Stimulated activated memory B cell treated with anti-CD40 and anti-IgM and Interleukin-4, amounts not matched to agents 10 μg/mL and 1 μg/mL and 100 μg/mL, for 72 hours (primary cell): Measurements from ENCODE around the gene IFI27L2.
A peak's percentile ranks its signal among the peaks of the same experiment; 100 is the strongest.

Experiments used
- ATAC-seq: fragments of 150-1000 bp; cut with Tn5 transposase; 2 replicates; pipeline ENCODE4 v1.10.0; 2021
- H3K27ac Mint-ChIP-seq: one replicate; pipeline ENCODE4 v1.8.0; 2022; ENCODE audit warnings: mild to moderate bottlenecking, mixed read lengths
- H3K27me3 Mint-ChIP-seq: one replicate; pipeline ENCODE4 v1.8.0; 2022; ENCODE audit warnings: mixed read lengths
- H3K36me3 Mint-ChIP-seq: one replicate; pipeline ENCODE4 v1.8.0; 2022; ENCODE audit warnings: mixed read lengths
- H3K4me1 Mint-ChIP-seq: one replicate; pipeline ENCODE4 v1.8.0; 2022; ENCODE audit warnings: mixed read lengths
- H3K4me3 Mint-ChIP-seq: one replicate; pipeline ENCODE4 v1.8.0; 2022; ENCODE audit warnings: mild to moderate bottlenecking, moderate library complexity, mixed read lengths
- H3K9me3 Mint-ChIP-seq: one replicate; pipeline ENCODE4 v1.8.0; 2022; ENCODE audit warnings: mixed read lengths

Gene IFI27L2

DNA sequence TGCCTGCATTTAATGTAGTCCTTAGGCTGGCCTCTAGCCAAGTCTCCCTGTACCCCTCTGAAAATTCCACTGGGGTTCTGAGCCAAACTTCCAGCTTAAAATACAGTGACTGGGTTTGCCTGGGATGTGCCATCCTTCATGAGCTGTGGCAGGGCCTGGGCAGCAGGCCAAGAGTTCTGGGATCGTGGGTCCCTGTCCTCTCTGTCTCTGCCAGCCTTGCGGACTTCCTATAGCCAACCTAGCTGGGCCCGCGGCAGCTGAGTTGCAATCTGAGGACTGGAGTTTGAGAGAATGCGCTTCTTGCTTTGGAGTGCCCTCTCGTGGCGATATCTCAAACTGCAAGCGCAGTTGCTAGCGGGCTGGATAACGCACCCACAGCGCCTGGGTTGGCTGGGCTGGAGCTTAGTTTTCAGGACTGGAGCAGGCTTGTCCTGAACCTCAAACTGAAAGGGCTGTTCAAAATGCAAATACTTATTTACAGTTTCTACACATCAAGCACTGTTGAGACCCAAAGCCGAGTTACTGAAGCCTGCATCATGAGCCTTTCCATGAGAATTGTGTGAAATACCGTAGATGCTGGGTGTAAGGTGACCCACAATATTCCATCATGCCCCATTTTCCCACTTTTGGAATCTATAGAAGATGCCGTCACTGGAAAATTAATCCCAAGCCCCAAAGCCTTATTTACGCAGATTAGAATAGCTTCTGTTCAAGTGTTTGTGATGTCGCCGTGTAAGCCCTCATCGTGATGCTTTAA, 7.3 kb upstream of the IFI27L2 start:
- H3K36me3 Mint-ChIP-seq = no peaks in the 10 kb centered on the region
- ATAC-seq = peak; percentile 89
- H3K4me1 Mint-ChIP-seq = no peaks in the 10 kb centered on the region
- no peak overlapping the region for H3K27ac Mint-ChIP-seq
- H3K27me3 Mint-ChIP-seq = peaks cover 18% of the 10 kb centered on the region
- H3K9me3 Mint-ChIP-seq = peaks cover 3% of the 10 kb centered on the region
- no peak overlapping the region for H3K4me3 Mint-ChIP-seq

DNA sequence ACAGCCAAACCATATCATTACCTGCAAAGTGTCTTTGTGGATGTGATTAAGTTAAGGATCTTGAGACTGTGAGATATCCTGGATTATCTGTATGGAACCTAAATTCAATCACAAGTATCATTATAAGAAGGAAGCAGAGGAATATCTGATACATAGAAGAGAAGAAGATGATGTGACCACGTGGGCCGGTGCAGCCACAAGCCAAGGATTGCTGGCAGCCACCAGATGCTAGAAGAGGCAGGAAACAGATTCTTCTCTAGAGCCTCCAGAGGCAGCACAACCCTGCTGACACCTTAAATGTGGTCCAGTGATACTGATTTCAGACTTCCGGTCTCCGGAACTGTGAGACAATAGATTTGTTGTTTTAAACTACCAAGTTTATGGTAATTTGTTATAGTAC, 6.1 kb upstream of the IFI27L2 start:
- H3K27me3 Mint-ChIP-seq = peaks cover 18% of the 10 kb centered on the region
- no peak overlapping the region for H3K4me3 Mint-ChIP-seq
- no peak for ATAC-seq
- peaks cover under 1% of the 10 kb centered on the region for H3K4me1 Mint-ChIP-seq
- H3K9me3 Mint-ChIP-seq = peaks cover 3% of the 10 kb centered on the region
- no peak overlapping the region for H3K27ac Mint-ChIP-seq
- H3K36me3 Mint-ChIP-seq = no peaks in the 10 kb centered on the region

DNA sequence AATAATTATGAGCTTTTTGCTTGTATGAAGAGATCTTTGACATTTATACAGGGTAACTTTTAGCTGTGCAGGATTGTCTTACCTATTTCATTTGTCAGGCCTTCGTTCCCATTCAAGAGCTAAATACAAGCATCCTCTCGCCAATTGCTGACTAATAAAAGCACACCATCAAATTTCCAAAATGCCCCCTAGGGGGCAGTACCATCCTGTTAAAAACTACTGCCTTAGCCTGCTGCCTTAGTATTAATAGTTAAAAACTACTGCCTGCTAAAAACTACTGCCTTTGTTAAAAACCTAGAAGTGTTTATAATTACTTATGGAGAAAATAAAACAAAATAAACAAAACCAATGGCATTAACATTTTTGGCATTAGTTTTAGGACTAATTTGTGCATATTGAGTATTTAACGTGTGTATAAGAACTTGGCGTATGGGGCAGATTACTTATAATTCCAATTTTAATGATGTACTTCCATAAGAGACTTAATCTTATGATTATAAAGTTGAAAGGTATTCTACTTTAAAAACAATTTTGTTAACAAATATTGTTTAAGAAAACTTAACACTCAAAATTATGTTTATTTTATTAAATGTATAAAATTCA, 3.0 kb upstream of the IFI27L2 start:
- no peak for ATAC-seq
- Mint-ChIP-seq H3K4me3 (no peak overlapping the region), H3K27ac (no peak overlapping the region), H3K4me1 (peaks cover 23% of the 10 kb centered on the region), H3K9me3 (peaks cover 3% of the 10 kb centered on the region), H3K36me3 (peaks cover 2% of the 10 kb centered on the region), H3K27me3 (peaks cover 10% of the 10 kb centered on the region)

DNA sequence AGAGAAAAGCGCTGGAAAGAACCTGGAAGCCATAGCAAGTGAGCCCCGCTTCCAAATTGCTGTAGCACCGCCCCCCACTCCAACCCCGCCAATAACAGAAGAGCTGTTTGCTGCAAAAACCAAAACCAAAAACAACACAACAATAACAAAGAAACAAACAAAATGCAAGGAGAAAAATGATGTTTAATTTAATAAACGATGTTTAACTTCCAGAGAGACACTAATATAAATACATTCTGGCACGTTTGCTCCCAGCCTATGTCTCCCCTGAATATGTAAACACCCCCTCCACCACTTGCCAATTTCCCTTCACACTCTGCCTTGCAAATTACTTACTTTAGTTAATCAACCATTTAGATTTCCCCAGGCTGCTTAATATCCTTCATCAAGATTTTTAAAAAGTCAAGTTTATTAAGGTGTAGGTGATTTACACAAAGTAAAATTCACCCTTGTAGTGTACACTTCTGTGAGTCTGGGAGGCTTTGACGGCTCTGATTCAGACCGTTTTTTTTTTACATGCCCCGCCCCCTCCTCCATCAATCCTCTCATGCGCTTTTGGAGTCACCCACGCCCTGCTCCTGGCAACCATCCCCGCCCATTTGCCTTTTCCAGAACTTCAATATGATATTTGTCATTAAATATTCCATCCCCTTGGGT, 482 bp upstream of the IFI27L2 start:
- peaks cover 7% of the 10 kb centered on the region for H3K36me3 Mint-ChIP-seq
- peak overlapping the region; percentile 87 for H3K27ac Mint-ChIP-seq
- peaks cover 23% of the 10 kb centered on the region for H3K4me1 Mint-ChIP-seq
- H3K4me3 Mint-ChIP-seq = peak overlapping the region; percentile 92
- H3K27me3 Mint-ChIP-seq = peaks cover 10% of the 10 kb centered on the region
- ATAC-seq = no peak
- H3K9me3 Mint-ChIP-seq = no peaks in the 10 kb centered on the region

DNA sequence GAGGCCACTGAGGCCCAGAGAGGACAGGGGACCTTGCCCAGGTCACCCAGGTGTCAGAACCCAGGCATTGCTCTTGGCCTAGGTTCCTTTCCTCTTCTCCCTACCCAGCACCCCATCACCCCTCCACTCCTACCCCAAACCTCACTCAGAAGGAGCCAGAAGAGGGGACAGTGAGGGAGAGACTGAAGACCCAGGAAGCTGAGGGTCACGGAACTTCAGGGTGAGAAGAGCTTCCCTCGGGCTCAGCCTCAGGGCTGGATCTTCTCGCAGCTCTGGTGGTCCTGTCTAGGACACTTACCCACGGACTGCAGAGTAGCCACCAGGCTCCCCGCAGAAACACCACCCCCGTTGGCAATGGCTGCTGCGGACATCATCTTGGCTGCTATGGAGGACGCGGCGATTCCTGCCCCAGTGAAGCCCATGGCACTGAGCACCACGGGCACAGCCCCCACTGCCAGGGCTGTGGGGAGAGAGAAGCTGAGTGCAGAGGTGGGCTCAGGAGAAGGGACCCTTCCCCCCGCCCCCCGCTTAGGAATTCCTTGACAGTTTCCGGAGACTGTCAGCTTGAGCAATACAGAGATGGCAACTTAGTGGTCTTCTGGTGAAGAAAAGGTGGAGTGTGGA, 1.1 kb downstream of the IFI27L2 start:
- peaks cover 2% of the 10 kb centered on the region for H3K27me3 Mint-ChIP-seq
- peak overlapping the region; percentile 87 for H3K27ac Mint-ChIP-seq
- H3K4me3 Mint-ChIP-seq = peak overlapping the region; percentile 92
- ATAC-seq = no peak
- H3K9me3 Mint-ChIP-seq = no peaks in the 10 kb centered on the region
- peaks cover 23% of the 10 kb centered on the region for H3K4me1 Mint-ChIP-seq
- peaks cover 7% of the 10 kb centered on the region for H3K36me3 Mint-ChIP-seq

GRCh38 chr14:94127330-94127729, 2.1 kb downstream of the IFI27L2 start:
- peaks cover 7% of the 10 kb centered on the region for H3K36me3 Mint-ChIP-seq
- H3K9me3 Mint-ChIP-seq = no peaks in the 10 kb centered on the region
- H3K4me1 Mint-ChIP-seq = peaks cover 23% of the 10 kb centered on the region
- ATAC-seq = no peak
- no peak overlapping the region for H3K27ac Mint-ChIP-seq
- H3K4me3 Mint-ChIP-seq = no peak overlapping the region
- no peaks in the 10 kb centered on the region for H3K27me3 Mint-ChIP-seq

DNA sequence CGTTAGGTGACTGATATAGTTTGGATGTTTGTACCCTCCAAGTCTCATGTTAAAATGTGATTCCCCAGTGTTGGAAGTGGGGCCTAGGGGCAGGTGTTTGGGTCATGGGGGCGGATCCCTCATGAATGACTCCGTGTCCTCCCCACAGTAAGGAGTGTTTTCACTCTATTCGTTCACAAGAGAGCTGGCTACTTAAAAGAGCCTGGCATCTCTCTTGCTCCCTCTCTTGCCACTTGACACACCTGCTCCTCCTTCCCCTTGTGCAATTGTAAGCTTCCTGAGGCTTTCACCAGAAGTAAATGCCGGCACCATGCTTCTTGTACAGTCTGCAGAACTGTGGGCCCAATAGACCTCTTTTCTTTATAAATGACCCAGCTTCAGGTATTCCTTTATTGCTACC, 2.6 kb downstream of the IFI27L2 start:
- Mint-ChIP-seq H3K9me3 (no peaks in the 10 kb centered on the region), H3K36me3 (peaks cover 7% of the 10 kb centered on the region), H3K27me3 (no peaks in the 10 kb centered on the region), H3K4me3 (no peak overlapping the region), H3K4me1 (peaks cover 23% of the 10 kb centered on the region), H3K27ac (no peak overlapping the region)
- no peak for ATAC-seq

DNA sequence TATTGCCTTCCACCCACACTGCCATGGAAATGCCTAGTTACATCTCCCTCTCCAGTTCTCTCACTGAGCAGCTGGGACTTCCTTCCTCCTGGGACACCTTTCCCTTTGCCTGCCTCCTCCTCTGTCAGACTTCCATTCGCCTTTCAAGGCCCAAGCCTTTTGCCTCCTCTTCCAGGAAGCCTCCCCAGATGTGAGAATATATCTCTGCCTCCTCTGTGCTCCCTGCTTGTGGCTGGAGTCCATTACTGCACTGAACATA, 3.1 kb downstream of the IFI27L2 start:
- peaks cover 23% of the 10 kb centered on the region for H3K4me1 Mint-ChIP-seq
- no peak for ATAC-seq
- no peak overlapping the region for H3K27ac Mint-ChIP-seq
- no peaks in the 10 kb centered on the region for H3K27me3 Mint-ChIP-seq
- no peaks in the 10 kb centered on the region for H3K9me3 Mint-ChIP-seq
- H3K4me3 Mint-ChIP-seq = no peak overlapping the region
- peaks cover 7% of the 10 kb centered on the region for H3K36me3 Mint-ChIP-seq

GRCh38 chr14:94125659-94126418, 3.6 kb downstream of the IFI27L2 start:
- Mint-ChIP-seq H3K27me3 (no peaks in the 10 kb centered on the region), H3K4me1 (peaks cover 23% of the 10 kb centered on the region), H3K27ac (no peak overlapping the region), H3K9me3 (peaks cover 3% of the 10 kb centered on the region), H3K4me3 (no peak overlapping the region), H3K36me3 (peaks cover 7% of the 10 kb centered on the region)
- no peak for ATAC-seq

DNA sequence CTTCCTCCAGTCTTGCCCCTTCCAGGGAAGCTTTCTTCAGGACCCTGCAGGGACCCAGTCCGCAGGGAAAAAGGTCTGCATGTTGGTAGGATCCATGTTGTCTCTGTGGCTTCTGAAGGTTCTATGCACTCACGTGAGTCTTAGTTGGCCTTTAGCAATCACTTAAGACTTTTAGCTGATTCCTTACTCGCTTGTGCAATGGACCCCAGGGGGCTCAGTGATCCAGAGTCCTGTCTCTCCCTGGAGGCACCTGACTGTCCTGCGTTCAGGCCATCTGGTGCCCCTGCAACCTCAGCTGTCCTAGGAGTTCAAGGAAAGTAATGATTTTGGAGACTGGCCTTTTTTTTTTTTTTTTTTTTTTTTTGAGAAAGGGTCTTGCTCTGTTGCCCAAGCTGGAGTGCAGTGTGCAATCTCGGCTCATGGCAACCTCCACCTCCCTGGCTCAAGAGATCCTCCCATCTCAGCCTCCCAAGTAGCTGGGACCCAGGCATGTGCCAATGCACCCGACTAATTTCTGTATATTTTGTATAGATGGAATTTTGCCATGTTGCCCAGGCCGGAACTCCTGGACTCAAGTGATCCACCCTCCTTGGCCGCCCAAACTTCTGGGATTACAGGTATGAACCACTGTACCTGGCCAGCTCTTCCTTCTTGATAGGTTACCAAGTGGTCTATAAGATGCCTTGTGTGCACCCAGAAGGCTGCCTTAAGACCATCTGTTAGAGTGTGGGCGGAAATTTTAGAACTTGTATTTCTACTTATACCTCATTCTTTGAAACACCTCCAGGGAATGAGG, 4.6 kb downstream of the IFI27L2 start:
- H3K9me3 Mint-ChIP-seq = peaks cover 7% of the 10 kb centered on the region

GRCh38 chr14:94123868-94124267, 5.5 kb downstream of the IFI27L2 start:
- peaks cover 12% of the 10 kb centered on the region for H3K9me3 Mint-ChIP-seq
- no peaks in the 10 kb centered on the region for H3K27me3 Mint-ChIP-seq
- peaks cover 6% of the 10 kb centered on the region for H3K4me1 Mint-ChIP-seq
- no peak for ATAC-seq
- H3K27ac Mint-ChIP-seq = no peak overlapping the region
- H3K4me3 Mint-ChIP-seq = no peak overlapping the region
- H3K36me3 Mint-ChIP-seq = peaks cover 7% of the 10 kb centered on the region

More for the DNA sequence above, 4.6 kb downstream of the IFI27L2 start:
- Mint-ChIP-seq H3K36me3 (peaks cover 7% of the 10 kb centered on the region), H3K27ac (no peak overlapping the region), H3K4me1 (peaks cover 15% of the 10 kb centered on the region), H3K27me3 (no peaks in the 10 kb centered on the region), H3K4me3 (no peak overlapping the region)
- ATAC-seq = no peak

GRCh38 chr14:94123296-94123695, 6.1 kb downstream of the IFI27L2 start:
- peaks cover under 1% of the 10 kb centered on the region for H3K4me1 Mint-ChIP-seq
- ATAC-seq = no peak
- no peak overlapping the region for H3K27ac Mint-ChIP-seq
- H3K4me3 Mint-ChIP-seq = no peak overlapping the region
- H3K36me3 Mint-ChIP-seq = peaks cover 7% of the 10 kb centered on the region
- H3K27me3 Mint-ChIP-seq = peaks cover under 1% of the 10 kb centered on the region
- H3K9me3 Mint-ChIP-seq = peaks cover 12% of the 10 kb centered on the region

DNA sequence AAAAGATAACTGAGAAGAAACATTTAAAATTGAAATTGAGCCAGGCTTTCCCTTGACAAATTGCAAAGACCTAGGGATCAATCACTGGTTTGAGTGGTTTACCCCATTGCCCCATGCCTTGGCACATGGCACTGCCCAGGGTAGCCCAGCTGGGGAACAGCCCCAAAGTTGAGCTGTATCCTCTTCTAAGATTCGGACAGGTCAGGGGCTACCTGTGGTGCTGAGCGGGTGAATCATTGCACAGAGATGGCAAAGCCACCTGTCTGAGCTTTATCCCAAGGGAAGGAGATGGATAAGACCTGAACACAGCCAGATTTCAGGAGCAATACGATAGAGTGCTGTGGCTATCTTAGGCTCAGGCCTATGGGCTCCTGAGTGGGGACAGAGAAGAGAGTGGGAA, 7.0 kb downstream of the IFI27L2 start:
- ATAC-seq = no peak
- Mint-ChIP-seq H3K27ac (no peak overlapping the region), H3K4me1 (no peaks in the 10 kb centered on the region), H3K27me3 (peaks cover 9% of the 10 kb centered on the region), H3K9me3 (peaks cover 12% of the 10 kb centered on the region), H3K4me3 (no peak overlapping the region), H3K36me3 (peaks cover 6% of the 10 kb centered on the region)

DNA sequence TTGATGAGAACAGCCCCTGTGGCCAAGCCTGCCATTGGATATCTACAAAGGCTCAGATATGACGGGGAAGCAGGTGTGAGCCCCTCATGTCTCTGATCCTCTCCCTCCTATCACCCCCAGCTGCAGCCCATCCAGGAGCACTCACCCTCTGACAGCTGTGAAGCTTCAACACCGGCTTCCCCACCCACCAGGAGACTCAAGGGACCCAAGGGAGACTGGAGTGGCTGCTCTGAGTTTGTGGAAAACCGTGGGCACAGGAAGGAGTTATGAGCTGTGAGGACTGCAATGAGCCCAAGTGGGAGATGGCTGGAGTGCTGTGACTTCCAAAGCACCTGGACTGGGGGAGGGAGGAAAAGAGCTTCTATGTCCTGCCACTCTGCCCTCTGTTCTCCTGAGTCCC, 7.9 kb downstream of the IFI27L2 start:
- H3K4me1 Mint-ChIP-seq = no peaks in the 10 kb centered on the region
- H3K9me3 Mint-ChIP-seq = peaks cover 12% of the 10 kb centered on the region
- no peaks in the 10 kb centered on the region for H3K36me3 Mint-ChIP-seq
- no peak for ATAC-seq
- H3K27me3 Mint-ChIP-seq = peaks cover 19% of the 10 kb centered on the region
- H3K27ac Mint-ChIP-seq = no peak overlapping the region
- no peak overlapping the region for H3K4me3 Mint-ChIP-seq
